Neuron (in vitro differentiated cells): ENCODE data around the gene NOL4L.

ENCODE experiments used
- H2AFZ ChIP-seq: one replicate; pipeline ENCODE4 v1.6.1; 2013; ENCODE audit warnings: low read depth, mild to moderate bottlenecking, inconsistent platforms, low read length, moderate library complexity
- H3K27me3 ChIP-seq: one replicate; pipeline ENCODE4 v1.6.1; 2013; ENCODE audit warnings: low read length; ENCODE audit not compliant: insufficient read depth
- H3K36me3 ChIP-seq: one replicate; pipeline ENCODE4 v1.6.1; 2013; ENCODE audit warnings: low read length; ENCODE audit not compliant: insufficient read depth
- H3K4me1 ChIP-seq: one replicate; pipeline ENCODE4 v1.6.1; 2013; ENCODE audit warnings: low read length; ENCODE audit not compliant: insufficient read depth
- H3K4me3 ChIP-seq: 2 replicates; pipeline ENCODE4 v1.5.1; 2013; ENCODE audit warnings: mild to moderate bottlenecking, low read length, moderate library complexity
- H3K9me3 ChIP-seq: one replicate; pipeline ENCODE4 v1.6.1; 2013; ENCODE audit warnings: low read length

The NOL4L gene

GRCh38 chr20:32564921-32565734, 20.0 kb downstream of the NOL4L start:
- Histone ChIP-seq H3K36me3 (no peaks in the 10 kb centered on the region), H2AFZ (no peak overlapping the region), H3K27me3 (no peaks in the 10 kb centered on the region), H3K9me3 (no peaks in the 10 kb centered on the region), H3K4me1 (peaks cover 31% of the 10 kb centered on the region), H3K4me3 (no peak overlapping the region)

GRCh38 chr20:32564440-32564839, 20.7 kb downstream of the NOL4L start:
- Histone ChIP-seq H3K4me1 (peaks cover 31% of the 10 kb centered on the region), H3K36me3 (no peaks in the 10 kb centered on the region), H3K27me3 (no peaks in the 10 kb centered on the region), H3K9me3 (no peaks in the 10 kb centered on the region), H2AFZ (no peak overlapping the region), H3K4me3 (no peak overlapping the region)

GRCh38 chr20:32563311-32564272, 21.5 kb downstream of the NOL4L start:
- Histone ChIP-seq H3K36me3 (no peaks in the 10 kb centered on the region), H3K4me3 (no peak overlapping the region), H3K27me3 (no peaks in the 10 kb centered on the region), H2AFZ (no peak overlapping the region), H3K9me3 (no peaks in the 10 kb centered on the region), H3K4me1 (peaks cover 29% of the 10 kb centered on the region)

GRCh38 chr20:32562495-32562911, 22.6 kb downstream of the NOL4L start:
- H3K4me1 ChIP-seq = peaks cover 36% of the 10 kb centered on the region

GRCh38 chr20:32560989-32561830, 23.9 kb downstream of the NOL4L start:
- H3K4me3 ChIP-seq = peak overlapping the region; percentile 17
- peaks cover 36% of the 10 kb centered on the region for H3K4me1 ChIP-seq

More at GRCh38 chr20:32562495-32562911, 22.6 kb downstream of the NOL4L start:
- Histone ChIP-seq H3K9me3 (no peaks in the 10 kb centered on the region), H3K4me3 (no peak overlapping the region), H2AFZ (no peak overlapping the region), H3K27me3 (no peaks in the 10 kb centered on the region), H3K36me3 (no peaks in the 10 kb centered on the region)

GRCh38 chr20:32560482-32560988, 24.6 kb downstream of the NOL4L start:
- Histone ChIP-seq H2AFZ (peak overlapping the region; percentile 48), H3K9me3 (no peaks in the 10 kb centered on the region), H3K4me3 (peak overlapping the region; percentile 17), H3K4me1 (peaks cover 36% of the 10 kb centered on the region), H3K36me3 (no peaks in the 10 kb centered on the region), H3K27me3 (no peaks in the 10 kb centered on the region)

More at GRCh38 chr20:32560989-32561830, 23.9 kb downstream of the NOL4L start:
- H3K36me3 ChIP-seq = no peaks in the 10 kb centered on the region
- H3K9me3 ChIP-seq = no peaks in the 10 kb centered on the region
- H3K27me3 ChIP-seq = no peaks in the 10 kb centered on the region
- peak overlapping the region; percentile 48 for H2AFZ ChIP-seq

GRCh38 chr20:32559753-32560380, 25.3 kb downstream of the NOL4L start:
- Histone ChIP-seq H3K36me3 (no peaks in the 10 kb centered on the region), H3K4me3 (no peak overlapping the region), H3K4me1 (peaks cover 31% of the 10 kb centered on the region), H3K9me3 (no peaks in the 10 kb centered on the region), H2AFZ (no peak overlapping the region), H3K27me3 (no peaks in the 10 kb centered on the region)

- H3K9me3 ChIP-seq = no peaks in the 10 kb centered on the region
- H3K4me1 ChIP-seq = peaks cover 29% of the 10 kb centered on the region
- no peaks in the 10 kb centered on the region for H3K27me3 ChIP-seq
- no peaks in the 10 kb centered on the region for H3K36me3 ChIP-seq
- no peak overlapping the region for H3K4me3 ChIP-seq
- H2AFZ ChIP-seq = no peak overlapping the region
Measured at GRCh38 chr20:32559205-32559752, 25.9 kb downstream of the NOL4L start.

GRCh38 chr20:32558526-32558925, 26.6 kb downstream of the NOL4L start:
- Histone ChIP-seq H3K4me3 (no peak overlapping the region), H3K27me3 (no peaks in the 10 kb centered on the region), H3K9me3 (no peaks in the 10 kb centered on the region), H2AFZ (no peak overlapping the region), H3K4me1 (peaks cover 29% of the 10 kb centered on the region), H3K36me3 (no peaks in the 10 kb centered on the region)

GRCh38 chr20:32557319-32557718, 27.8 kb downstream of the NOL4L start:
- no peaks in the 10 kb centered on the region for H3K27me3 ChIP-seq
- H3K9me3 ChIP-seq = no peaks in the 10 kb centered on the region
- no peaks in the 10 kb centered on the region for H3K36me3 ChIP-seq
- peaks cover 27% of the 10 kb centered on the region for H3K4me1 ChIP-seq
- H3K4me3 ChIP-seq = no peak overlapping the region
- no peak overlapping the region for H2AFZ ChIP-seq

- Histone ChIP-seq H3K9me3 (no peaks in the 10 kb centered on the region), H3K27me3 (no peaks in the 10 kb centered on the region), H3K36me3 (no peaks in the 10 kb centered on the region), H2AFZ (no peak overlapping the region), H3K4me3 (no peak overlapping the region), H3K4me1 (peaks cover 25% of the 10 kb centered on the region)
Measured at GRCh38 chr20:32556312-32557184, 28.6 kb downstream of the NOL4L start.
